ENCODE results near the gene CNGB1. TPM values are rescaled to one million over a fixed set of nuclear protein-coding genes. Genes with fewer than 3 reads are reported as not detected.
"Not testable (repeated sequence)": the region's sequence is repeated elsewhere in the genome, so short reads cannot be mapped to it uniquely, and the experiment has no call there.

CNGB1 gene
- total RNA-seq, 2 experiments from 2014 or later: not detected

GRCh38 chr16:57859331-57859730 lies 111.6 kb downstream of the CNGB1 start:
- peak; percentile 13 for DNase-seq (ENCODE audit: low spot score)
- no peaks in the 10 kb centered on the region for H3K4me1 ChIP-seq (ENCODE audit: insufficient read depth, low read length, poor library complexity, severe bottlenecking)
- H3K79me2 ChIP-seq (ENCODE audit: insufficient read depth, low read depth, low read length): no peaks in the 10 kb centered on the region
- no peak overlapping the region for H2AFZ ChIP-seq (ENCODE audit: low read length)
- H3K9me3 ChIP-seq (ENCODE audit: low read length): no peaks in the 10 kb centered on the region
- no peak overlapping the region for H3K27ac ChIP-seq (ENCODE audit: low read depth, low read length, poor library complexity, severe bottlenecking)
- H3K4me3 ChIP-seq (ENCODE audit: low read depth, low read length, poor library complexity, severe bottlenecking): no peak overlapping the region
- POLR2A ChIA-PET: interaction anchor here (0.5 kb wide), 1 partner anchor 149 kb away, joined by 5 read pairs; no protein-coding TSS in a partner anchor
- H3K9me2 ChIP-seq (ENCODE audit: insufficient read depth, low read length): no peaks in the 10 kb centered on the region
- H3K36me3 ChIP-seq (ENCODE audit: insufficient read depth, low read length): no peaks in the 10 kb centered on the region
- CTCF ChIA-PET (ENCODE audit: unreplicated experiment): no interaction called here
- no peaks in the 10 kb centered on the region for H4K20me1 ChIP-seq (ENCODE audit: insufficient read depth, low read length)
- no TSS peak for BruUV-seq (replicated peaks)
- TF ChIP-seq EZH2phosphoT487 (IDR thresholded peaks at IDR 0.05; ENCODE audit: borderline replicate concordance, low read depth, low read length) (no peak), CTCF (conservative IDR thresholded peaks at IDR 0.05; ENCODE audit: low read length) (peak; percentile 52; the same call in 1 of the 2 replicates)
- intact Hi-C loops (cut with micrococcal nuclease; ENCODE audit: unreplicated experiment): no loop called here
- H3K4me2 ChIP-seq (ENCODE audit: low read length): no peak overlapping the region

GRCh38 chr16:57858635-57859034 lies 112.3 kb downstream of the CNGB1 start:
- H3K4me2 ChIP-seq (ENCODE audit: low read length): no peak overlapping the region

GRCh38 chr16:57857991-57858390 lies 112.9 kb downstream of the CNGB1 start:
- BruUV-seq (replicated peaks); H3K27ac ChIP-seq (ENCODE audit: low read depth, low read length, poor library complexity, severe bottlenecking); H3K36me3 ChIP-seq (ENCODE audit: insufficient read depth, low read length); H3K9me3 ChIP-seq (ENCODE audit: low read length); H4K20me1 ChIP-seq (ENCODE audit: insufficient read depth, low read length); CTCF ChIA-PET (ENCODE audit: unreplicated experiment); H3K9me2 ChIP-seq (ENCODE audit: insufficient read depth, low read length); DNase-seq (ENCODE audit: low spot score); H3K4me2 ChIP-seq (ENCODE audit: low read length); intact Hi-C loops (cut with micrococcal nuclease; ENCODE audit: unreplicated experiment); H3K4me1 ChIP-seq (ENCODE audit: insufficient read depth, low read length, poor library complexity, severe bottlenecking); H2AFZ ChIP-seq (ENCODE audit: low read length); H3K4me3 ChIP-seq (ENCODE audit: low read depth, low read length, poor library complexity, severe bottlenecking); H3K79me2 ChIP-seq (ENCODE audit: insufficient read depth, low read depth, low read length); POLR2A ChIA-PET: not testable (repeated sequence)

More at GRCh38 chr16:57858635-57859034, 112.3 kb downstream of the CNGB1 start:
- H3K36me3 ChIP-seq (ENCODE audit: insufficient read depth, low read length): no peaks in the 10 kb centered on the region
- H3K4me1 ChIP-seq (ENCODE audit: insufficient read depth, low read length, poor library complexity, severe bottlenecking): no peaks in the 10 kb centered on the region
- no peak overlapping the region for H3K27ac ChIP-seq (ENCODE audit: low read depth, low read length, poor library complexity, severe bottlenecking)
- no peak overlapping the region for H3K4me3 ChIP-seq (ENCODE audit: low read depth, low read length, poor library complexity, severe bottlenecking)
- H4K20me1 ChIP-seq (ENCODE audit: insufficient read depth, low read length): no peaks in the 10 kb centered on the region
- intact Hi-C loops (cut with micrococcal nuclease; ENCODE audit: unreplicated experiment): no loop called here
- no peak for DNase-seq (ENCODE audit: low spot score)
- CTCF ChIA-PET (ENCODE audit: unreplicated experiment): no interaction called here
- TF ChIP-seq EZH2phosphoT487 (IDR thresholded peaks at IDR 0.05; ENCODE audit: borderline replicate concordance, low read depth, low read length) (no peak), CTCF (conservative IDR thresholded peaks at IDR 0.05; ENCODE audit: low read length) (no peak)
- H2AFZ ChIP-seq (ENCODE audit: low read length): no peak overlapping the region
- H3K9me3 ChIP-seq (ENCODE audit: low read length): no peaks in the 10 kb centered on the region
- no peaks in the 10 kb centered on the region for H3K79me2 ChIP-seq (ENCODE audit: insufficient read depth, low read depth, low read length)
- no TSS peak for BruUV-seq (replicated peaks)
- no peaks in the 10 kb centered on the region for H3K9me2 ChIP-seq (ENCODE audit: insufficient read depth, low read length)
- POLR2A ChIA-PET: no interaction called here

All from OCI-LY7 (cell line).